Measurements from ENCODE around the gene NQO2.
A peak's percentile ranks its signal among the peaks of the same experiment; 100 is the strongest.
"Not testable (repeated sequence)": the region's sequence is repeated elsewhere in the genome, so short reads cannot be mapped to it uniquely, and the experiment has no call there.

NQO2 gene

DNA sequence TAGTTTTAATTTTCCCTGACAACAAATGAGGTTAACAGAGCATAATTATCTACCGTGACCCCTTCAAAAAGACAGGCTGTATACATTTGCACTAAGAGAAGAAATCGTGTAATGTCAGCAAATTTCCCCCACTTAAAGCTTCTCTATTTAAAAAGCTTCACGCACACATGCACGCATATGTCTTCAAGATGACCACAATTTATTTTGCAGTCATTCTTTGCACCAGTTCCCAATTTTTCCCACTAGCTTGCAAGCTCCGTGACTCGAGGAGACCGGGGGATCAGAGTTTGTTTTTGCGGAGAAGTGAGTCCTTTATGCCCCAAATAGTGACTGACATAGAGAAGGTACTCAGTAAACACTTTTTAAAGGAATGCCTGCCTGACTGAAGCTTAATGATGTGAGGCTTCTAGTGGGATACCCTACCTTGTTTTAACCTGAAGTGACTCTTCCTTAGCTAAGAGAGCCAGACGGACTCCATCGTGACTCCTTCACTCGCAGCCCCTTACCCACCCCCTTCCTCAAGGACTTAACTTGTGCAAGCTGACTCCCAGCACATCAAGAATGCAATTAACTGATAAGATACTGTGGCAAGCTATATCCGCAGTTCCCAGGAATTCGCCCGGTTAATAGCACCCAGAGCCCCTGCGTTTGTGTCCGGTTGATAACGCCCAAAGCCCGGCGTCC is 9.3 kb upstream of the NQO2 start:
- peak; percentile 18 to 33 for DNase-seq

DNA sequence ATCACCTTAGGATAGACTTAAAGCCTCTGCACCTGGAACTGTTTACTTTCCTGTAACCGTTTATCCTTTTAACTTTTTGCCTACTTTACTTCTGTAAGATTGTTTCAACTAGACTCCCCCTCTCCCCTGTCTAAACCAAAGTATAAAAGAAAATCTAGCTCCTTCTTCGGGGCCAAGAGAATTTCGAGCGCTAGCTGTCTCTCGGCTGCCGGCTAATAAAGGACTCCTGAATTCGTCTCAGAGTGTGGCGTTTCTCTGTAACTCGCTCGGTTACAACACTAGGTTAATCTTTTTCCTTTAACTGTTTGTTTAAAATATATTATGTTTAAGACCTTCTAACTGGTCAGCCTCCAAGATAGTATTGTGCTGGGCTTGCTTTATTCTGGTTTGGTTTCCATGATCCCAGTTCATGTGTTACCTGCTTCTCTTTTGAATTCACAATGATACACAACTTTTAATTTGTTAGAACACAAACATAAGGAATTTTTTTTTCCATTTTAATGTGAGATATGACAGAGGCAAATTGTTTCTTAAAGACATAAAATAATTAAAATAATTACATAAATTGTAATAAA is 8.7 kb upstream of the NQO2 start:
- DNase-seq, result no peak

DNA sequence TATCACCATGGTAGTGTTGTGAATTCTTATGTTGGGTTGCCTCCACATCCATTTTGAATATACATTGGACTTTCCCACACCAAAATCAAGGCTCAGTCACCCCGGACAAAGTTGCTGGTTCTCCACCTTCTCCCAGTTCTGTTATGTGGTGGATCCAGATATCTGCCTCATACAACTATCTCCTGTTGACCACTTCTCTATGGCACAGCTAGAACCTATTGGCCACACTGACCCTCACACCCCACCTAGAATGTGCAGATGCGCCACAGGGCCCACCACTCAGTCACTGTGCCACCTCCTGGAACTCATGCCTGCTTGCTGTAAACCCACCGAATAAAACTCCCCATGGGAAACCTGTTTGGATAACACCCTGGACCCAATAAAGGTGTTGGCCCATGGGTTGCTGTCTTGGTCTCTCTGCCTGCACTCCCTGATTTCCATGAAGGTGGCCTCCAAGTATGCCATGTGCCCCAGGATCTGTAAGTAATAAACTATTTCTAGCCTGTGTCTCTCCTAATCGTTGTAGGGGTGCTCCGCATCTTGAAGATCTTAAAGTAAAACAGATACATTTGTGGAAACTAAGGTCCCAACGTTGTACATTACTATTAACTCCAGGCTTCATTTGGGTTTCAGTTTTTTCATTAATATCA is 7.2 kb upstream of the NQO2 start:
- no peak for DNase-seq

DNA sequence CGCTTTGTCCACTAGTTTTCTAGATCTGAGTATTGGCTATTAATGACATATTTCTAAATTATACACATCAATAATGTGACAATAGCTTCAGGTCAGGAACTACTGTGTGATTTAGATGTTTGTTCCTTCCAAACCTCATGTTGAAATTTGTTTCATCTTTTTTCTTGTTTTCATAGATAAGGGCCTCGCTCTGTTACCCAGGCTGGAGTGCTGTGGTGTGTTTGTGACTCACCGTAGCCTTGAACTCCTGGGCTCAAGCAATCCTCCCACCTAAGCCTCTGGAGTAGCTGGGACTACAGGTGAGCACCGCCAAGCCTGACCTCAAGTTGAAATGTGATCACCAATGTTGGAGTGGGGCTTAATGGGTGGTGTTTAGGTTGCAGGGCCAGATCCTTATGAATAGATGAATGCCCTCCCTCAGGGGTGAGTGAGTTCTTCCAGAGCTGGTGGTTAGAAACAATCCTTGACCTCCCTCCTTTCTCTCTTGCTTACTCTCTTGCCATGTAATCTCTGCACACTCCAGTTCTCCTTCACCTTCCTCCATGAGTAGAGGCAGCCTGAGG is 5.9 kb upstream of the NQO2 start:
- DNase-seq, result no peak

DNA sequence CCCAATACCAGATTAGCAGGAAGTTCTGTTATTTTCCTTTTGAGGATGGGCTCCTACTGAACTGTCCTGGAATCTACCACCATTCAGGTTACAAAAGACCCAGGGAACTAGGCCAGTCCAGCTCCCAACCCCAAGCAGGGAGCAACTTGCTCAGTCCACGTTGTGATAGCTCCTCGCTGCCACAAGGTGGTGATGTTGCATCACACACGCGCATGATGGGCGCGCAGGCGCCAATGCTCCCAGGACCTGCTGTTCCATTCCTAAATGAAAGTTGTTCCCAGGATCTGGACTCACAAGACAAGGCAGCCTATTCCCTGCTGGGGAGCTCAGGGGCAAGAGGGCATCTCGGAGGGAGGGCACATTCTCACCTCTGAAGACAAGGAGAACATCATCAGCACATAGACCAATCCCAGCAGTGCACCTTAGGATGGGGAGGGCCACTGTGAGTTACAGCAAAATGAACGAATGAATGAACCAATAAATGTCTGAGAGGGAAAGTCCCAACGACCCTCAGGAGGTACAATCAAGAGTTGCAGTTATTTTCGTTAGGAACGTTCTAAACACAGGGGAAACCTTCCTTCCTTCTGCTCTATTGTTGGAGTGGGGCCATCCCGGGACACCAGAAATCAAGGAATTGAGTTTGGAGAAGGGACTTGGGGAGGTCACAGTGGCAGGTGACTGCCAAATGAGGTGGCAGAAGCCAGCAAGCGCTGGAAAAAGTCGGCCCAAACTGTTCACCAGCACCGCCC is 1.3 kb upstream of the NQO2 start:
- DNase-seq, result peak; percentile 37 to 43

DNA sequence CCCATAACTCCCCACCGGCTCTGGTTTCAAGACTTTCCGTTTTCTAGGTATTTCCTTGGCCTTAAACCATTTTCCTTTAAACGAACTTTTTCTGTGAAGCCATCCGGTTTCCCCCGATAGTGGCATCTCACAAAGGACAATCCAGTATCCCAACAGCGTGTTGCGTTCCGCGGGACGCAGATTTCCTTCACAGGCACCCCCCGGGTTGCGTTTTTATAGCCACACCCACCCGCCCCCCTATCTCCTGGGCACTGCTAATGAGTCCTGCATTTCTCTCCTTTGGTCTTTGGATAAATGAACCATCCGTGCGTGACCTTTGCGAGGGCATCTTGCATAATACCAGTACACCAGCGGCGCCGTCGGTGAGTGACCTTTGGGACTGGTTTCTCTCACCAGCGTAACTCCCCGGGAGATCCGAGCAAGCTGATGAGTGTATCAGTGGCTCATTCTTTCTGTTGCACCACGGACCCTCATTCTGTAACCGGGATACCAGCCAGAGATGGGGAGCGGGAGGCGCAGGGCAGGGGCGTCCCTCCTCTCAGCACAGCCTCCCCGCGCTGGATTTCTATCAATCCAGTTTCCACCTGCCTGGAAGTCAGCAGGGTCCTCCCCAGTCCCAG is 586 bp upstream of the NQO2 start:
- DNase-seq, result peak in 1 of 2 donors; percentile 29

DNA sequence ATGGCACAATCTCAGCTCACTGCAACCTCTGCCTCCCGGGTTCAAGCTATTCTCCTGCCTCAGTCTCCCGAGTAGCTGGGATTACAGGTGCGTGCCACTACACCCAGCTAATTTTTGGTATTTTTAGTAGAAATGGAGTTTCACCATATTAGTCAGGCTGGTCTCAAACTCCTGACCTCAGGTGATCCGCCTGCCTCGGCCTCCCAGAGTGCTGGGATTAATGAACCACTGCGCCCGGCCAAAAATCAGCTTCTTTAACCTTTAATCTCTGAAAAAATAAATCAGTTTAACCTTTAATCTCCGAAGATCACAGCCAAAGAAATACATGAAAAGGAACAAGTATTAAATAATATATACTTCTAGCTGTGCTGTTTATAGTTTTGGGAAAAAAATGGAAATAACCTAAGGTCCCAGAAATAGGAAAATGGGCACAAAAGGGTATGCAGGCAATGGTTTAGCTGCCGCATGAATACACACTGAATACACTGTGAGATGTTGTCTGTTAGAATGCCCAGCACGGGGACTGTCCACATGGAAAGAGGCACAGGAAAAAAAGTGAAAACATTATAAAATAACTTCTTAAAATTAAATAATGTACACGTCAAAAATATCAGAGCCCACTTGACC is 1.6 kb downstream of the NQO2 start:
- DNase-seq, result no peak

DNA sequence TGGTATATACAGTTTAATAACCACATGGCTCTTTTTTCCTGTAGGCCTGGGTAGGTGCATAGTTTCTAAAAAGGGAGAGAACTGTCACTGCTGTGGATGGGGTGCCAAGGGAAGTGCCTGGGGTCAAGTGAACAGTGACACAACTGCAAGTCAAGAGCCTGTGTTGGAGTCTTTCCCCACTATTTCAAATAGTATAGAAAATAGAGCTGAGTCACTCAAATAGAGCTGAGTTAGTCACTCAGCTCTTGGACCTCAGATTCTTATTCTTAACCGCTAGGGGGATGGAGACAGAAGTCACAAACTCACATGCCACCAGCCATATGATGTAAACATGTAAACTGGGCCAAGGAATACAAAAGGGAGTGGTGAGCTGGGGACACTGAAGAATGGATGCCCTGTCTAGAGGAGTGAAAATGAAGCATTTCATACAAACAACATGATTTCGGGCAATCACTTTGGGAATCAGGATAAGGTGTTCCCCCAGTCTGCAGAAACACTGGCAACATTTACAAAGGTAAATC is 2.1 kb downstream of the NQO2 start:
- DNase-seq, result no peak

DNA sequence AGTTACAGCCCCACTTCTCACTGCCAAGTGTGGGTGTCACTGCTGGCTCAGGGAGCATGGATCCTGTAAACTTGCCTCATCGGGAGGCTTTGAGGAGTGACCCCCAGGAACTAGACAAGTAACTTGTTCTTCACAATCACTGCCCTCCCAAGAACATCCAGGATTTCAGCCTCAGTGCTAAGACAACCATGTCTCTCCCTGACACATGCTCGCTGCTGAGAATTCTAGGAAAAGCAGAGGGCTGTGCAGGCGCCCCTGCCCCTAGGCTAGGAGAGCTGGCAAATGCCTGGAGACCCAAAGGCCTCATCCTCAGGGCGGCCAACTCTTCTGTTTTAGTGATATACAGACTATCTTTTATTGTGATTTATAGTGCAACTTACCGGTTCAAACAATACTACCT is 3.5 kb downstream of the NQO2 start:
- not testable (repeated sequence) for DNase-seq

DNA sequence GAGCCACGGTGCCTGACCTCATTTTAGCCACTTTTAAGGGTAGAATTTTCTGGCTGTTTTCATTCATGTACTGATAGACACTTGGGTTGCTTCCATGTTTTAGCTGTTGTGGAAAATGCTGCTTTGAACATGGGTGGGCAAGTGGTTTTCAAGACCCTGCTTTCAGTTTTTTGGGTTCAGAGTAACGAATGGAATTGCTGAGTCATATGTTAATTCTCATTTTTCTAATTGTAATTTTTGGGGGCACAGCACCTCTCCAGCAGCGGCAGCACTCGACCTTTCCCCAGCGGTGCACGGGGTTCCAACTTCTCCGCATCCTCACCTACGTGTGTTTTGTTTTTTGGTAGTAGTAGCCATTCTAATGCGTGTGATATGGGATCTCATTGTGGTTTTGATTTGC is 5.4 kb downstream of the NQO2 start:
- DNase-seq, result no peak

DNA sequence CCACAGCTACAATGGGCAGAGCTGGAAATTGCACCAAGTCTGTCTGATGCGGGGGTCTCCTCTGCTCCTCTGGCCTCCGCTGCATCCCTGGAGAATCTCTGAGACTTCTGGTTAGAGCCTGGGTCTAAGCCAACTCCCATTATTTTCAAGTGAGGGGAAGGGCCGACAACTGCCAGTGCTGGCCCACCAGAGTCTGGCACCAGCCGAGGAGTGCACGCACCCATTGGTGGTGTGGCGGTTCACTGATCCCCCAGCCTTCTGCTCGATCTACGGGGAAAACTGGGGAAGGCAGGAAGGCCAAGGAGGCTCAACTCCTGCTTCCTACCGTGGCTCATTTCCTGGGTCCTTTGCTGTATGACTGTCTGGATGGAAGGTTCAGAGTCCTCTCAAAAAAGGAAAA is 6.2 kb downstream of the NQO2 start:
- DNase-seq, result no peak

DNA sequence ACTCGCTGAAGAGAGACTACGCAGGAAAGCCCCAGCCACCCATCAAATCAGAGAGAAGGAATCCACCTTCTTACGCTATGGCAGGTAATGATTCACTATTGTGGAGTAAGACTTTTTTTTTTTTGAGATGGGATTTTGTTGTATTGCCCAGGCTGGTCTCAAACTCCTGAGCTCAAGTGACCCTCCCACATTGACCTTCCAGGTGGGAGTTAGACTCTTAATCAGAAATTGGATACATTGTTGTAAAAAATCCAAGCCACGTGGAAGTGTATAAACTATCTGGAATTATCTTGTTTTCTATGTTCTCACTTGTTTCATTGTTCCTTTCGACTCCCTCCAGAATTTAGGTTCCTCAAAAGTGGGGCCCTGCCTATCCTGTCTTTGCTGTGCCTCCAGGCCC is 6.8 kb downstream of the NQO2 start:
- DNase-seq, result no peak

DNA sequence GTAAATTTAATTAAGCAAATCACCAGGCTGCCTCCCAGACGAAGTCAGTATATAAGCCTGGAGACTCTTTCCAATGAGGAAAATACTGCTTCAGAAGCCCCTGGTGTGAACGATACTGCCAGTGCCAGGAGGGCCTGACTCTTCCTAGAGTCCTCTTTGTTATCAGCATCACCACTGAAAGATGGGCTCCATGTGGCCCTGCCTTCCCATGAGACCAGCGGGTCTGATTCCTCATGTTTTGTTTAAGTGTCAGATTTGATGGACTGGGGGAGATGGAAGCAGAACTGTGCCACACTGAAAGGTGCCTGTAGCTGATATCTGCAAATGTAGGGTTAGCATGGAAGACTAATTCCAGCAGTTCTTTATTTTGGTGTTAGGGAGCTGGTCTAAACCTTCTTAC is 7.9 kb downstream of the NQO2 start:
- DNase-seq, result no peak

DNA sequence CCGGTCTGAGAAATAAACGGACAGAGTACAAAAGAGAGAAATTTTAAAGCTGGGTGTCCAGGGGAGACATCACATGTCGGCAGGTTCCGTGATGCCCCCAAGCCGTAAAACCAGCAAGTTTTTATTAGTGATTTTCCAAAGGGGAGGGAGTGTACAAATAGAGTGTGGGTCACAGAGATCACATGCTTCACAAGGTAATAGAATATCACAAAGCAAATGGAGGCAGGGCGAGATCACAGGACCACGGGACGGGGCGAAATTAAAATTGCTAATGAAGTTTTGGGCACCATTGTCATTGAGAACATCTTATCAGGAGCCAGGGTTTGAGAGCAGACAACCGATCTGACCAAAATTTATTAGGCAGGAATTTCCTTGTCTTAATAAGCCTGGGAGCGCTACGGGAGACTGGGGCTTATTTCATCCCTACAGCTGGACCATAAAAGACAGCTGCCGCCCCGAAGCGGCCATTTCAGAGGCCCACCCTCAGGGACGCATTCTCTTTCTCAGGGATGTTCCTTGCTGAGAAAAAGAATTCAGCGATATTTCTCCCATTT is 9.1 kb downstream of the NQO2 start:
- not testable (repeated sequence) for DNase-seq

DNA sequence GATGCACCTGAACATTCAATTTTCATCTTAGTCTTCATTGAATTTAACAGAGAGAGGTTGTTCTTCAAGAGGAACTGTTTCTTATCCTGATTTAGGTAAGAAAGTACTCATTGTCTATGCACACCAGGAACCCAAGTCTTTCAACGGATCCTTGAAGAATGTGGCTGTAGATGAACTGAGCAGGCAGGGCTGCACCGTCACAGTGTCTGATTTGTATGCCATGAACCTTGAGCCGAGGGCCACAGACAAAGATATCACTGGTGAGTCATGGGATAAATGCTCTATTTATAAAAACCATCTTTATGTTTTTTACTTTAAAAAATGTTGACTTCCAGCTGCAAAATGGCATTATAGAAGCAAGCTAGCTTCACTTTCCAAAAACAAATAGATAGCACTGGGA is 10.2 kb downstream of the NQO2 start:
- no peak for DNase-seq

DNA sequence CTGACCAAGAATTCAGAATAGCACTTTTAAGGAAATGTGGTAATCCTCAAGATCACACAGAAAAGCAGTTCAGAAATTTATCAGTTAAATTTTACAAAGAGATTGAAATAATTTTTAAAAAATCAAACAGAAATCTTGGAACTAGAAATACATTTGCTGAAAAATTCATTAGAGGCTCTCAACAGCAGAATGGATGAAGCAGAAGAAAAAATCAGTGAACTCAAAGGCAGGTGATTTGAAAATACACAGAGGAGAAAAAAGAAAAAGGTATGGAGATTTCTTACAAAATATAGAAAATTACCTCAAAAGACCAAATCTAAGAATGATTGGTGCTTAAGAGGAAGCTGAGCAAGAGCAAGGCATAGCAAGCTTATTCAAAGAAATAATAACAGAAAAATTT is 11.5 kb downstream of the NQO2 start:
- DNase-seq, result no peak

DNA sequence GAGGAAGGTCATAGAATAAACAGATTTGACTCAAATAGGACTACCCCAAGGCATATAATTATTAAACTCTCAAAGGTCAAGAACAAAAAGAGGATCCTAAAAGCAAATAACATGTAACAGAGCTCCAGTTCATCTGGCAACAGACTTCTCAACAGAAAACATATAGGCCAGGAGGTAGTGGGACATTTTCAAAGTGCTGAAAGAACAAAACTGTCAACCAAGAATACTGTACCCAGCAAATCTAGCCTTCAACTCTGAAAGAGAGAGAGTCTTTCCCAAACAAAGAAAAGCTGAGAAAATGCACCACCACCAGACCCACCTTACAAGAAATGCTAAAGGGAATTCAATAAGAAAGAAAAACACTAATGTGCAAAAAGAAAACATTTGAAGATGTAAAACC is 11.9 kb downstream of the NQO2 start:
- DNase-seq, result no peak

DNA sequence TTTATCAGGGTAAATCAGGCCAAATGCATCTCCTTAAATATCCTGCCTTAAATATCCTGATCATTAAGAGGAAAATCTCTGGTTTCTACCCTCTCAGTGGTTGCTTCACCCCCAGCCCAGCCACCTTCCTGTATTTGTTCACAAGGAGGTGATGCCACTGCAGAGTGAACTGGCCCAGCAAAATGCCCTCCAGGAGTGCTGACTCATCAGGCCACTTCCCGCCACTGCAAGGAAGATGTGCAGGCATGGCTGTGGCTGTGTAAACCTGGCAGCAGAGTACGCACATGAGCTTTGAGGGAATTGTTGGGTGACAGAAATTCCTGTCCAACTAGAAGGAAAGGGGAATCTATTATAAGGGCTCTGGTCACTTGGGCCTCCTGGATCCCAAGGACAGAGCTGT is 13.8 kb downstream of the NQO2 start:
- DNase-seq, result no peak

DNA sequence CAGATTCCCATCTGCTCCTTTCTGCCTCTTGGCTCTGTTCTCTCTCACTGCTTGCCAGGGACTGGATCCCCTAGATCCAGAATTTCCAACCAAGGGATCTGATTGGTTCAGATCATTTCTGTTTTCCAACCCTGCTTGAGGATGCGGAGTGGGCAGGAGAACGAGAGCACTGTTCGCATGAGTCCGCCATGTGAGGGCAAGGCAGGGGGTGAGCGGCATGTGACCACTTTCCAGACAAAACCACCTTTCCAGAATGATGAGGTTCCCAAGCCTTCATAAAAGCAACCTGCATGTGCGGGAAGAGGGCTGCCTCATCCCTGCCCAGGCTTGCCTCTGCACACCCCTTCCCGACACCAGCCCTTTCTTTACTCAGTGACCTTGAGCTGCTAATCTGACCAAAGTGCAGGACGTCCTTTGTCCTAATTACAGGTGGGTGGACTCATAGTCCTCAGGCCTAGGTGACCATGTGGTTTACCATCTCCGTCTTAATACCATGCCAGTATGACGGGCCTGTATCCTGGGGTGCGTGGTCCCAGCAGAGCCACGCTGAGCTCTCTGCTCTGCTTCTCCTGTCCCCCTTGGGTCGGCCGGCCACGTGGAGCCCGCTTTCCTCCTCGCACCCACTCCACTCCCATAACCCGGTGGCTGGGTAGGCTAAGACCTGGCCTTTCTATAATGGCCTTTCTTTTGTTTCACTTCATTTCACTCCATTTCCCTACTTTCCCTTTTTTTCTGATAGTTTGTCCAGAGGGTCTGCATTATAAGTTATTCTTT is 14.4 kb downstream of the NQO2 start:
- no peak for DNase-seq

DNA sequence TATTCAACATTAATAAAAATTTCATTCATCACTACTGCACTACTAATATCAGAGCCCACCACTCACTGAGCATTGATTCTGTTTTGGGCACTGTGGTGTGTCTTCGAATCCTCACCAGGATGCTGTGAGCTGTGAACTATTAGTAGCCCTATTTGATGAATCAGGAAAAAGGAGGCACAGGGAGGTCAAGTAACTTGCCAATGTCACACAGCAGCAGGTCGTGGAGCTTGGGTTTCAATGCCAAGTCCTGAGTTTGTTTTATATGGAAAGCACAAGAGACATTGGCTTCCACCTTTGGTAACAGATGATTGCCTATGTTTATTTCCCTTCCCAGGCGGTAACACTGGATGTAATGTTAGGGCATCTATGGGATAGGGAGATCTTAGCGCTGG is 15.0 kb downstream of the NQO2 start:
- DNase-seq, result no peak

DNA sequence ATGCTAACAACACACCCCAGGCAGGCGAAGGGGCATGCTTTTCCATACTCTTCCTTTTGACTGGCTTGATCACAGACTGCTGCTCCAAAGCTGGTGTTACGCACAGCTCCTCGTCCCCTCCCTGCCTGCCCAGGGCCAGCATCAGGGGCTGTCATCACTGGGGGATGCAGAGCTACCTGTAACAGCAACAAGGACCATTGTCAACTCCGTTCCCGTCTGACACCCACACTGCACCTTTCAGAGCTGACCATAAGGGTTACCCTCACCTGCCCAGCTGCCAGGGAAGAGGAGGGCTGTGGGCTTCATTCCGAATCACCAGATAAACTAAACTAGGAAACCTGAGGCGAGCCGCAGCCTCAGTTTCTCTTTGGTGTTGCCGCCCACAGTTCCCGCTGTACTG is 15.4 kb downstream of the NQO2 start:
- DNase-seq, result no peak

Measured in stimulated activated CD4-positive, alpha-beta T cell treated with anti-CD3 and anti-CD28 coated beads, Interleukin-2, amount 100 ng/mL, for 24 hours (primary cell).